Hindlimb muscle (tissue), 1 donor: ENCODE data around the gene HIC2. TPM values are rescaled to one million over a fixed set of nuclear protein-coding genes. Genes with fewer than 3 reads are reported as not detected.
"Not testable (repeated sequence)": the region's sequence is repeated elsewhere in the genome, so short reads cannot be mapped to it uniquely, and the experiment has no call there.

Experiments
- DNase-seq: peaks from one replicate; pipeline ENCODE4 v3.0.0-alpha.2; 2013
- polyA plus RNA-seq: library from polyadenylated mRNA; unstranded; fragments of 120-200 nt; gene quantifications from one replicate; pipeline ENCODE4 v1.2.1, GENCODE V29; 2013; ENCODE audit not compliant: insufficient read length

Gene HIC2
- polyA plus RNA-seq, 1 donor: 5.6 TPM

DNA sequence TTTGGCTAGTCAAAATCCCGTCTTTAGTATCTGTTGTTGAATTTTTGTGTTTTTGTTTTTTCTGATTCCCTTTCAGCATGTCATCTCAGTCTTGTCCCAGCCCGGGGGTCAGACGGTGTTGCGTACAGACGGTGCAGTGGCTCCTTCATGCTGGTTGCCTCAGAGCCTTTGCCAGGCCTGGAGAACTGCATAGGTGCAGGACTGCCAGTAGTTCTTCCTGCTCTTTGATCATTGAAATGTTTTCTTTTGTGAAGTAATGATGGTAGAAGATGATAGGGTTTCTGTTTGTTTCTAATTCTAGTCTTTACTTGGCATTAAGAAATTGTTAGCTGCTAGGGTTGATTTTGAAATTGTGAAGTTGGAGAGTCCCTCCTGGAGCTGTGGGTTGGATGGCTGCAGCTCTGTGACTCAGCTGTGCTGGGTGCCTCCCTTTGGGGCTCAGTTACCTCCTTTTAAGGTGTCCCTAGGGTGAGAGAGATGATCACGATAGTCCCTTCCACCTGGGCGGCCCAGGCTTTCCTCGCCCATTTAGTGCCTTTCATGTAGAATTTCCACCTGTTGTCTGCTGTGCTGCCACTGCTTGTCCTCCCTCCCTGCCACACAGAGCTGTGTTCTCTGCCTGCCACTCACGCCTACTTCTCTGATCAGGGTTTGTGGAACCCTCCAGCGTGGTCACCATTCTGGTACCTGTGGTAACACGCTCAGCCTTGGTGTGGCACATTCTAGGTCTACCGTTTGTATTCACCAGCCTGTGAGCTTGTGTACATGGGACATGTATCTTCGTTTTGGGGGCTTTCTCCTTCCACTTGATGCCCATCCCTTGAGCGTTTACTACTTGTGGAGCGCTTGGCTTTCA lies 17.4 kb downstream of the HIC2 start:
- not testable (repeated sequence) for DNase-seq

DNA sequence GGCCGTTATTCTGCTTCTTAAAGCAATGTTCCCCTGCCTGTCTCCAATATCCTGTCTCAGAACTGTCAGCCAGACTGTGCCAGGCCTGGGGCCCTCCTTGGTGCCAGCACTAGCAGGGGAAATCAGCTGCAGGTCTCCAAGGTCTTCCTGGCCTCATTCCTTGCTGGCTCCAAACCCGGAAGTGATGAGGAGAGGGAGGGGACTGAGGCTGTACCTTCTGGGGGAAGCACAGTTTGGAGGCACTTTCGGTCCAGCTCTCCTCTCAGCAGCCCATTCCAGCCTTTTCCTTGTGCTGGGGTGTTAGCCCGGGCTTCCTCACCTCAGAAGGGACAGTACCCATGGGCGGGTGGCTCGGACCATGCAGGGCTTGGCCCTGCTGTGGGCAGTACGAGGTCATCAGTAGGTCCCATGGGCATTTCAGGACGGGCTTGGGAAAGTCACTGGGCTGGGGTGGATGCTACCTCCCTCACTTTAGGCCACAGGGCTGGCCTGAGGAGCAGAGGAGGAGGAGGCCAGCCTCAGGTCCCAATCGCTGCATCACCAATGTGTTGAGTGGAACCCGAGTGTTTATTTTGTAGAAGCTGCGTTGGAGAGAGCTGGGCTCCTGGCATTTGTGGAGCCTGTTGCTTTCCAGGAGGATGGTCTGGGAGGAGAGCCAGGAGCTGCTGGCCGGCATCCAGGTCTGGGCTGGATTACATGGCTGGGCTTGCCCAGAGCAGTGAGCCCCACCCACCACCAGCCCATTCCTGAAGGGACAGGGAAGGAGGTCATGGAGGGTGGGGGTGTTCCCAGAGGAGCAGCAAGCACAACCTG lies 19.0 kb downstream of the HIC2 start:
- not testable (repeated sequence) for DNase-seq

- not testable (repeated sequence) for DNase-seq
Measured at GRCh38 chr22:21438013-21438412, 20.8 kb downstream of the HIC2 start.

- DNase-seq: not testable (repeated sequence)
Measured at GRCh38 chr22:21440018-21440636, 23.0 kb downstream of the HIC2 start.

- not testable (repeated sequence) for DNase-seq
Measured at GRCh38 chr22:21440676-21441075, 23.5 kb downstream of the HIC2 start.

- not testable (repeated sequence) for DNase-seq
Measured at GRCh38 chr22:21441170-21441569, 24.0 kb downstream of the HIC2 start.

DNA sequence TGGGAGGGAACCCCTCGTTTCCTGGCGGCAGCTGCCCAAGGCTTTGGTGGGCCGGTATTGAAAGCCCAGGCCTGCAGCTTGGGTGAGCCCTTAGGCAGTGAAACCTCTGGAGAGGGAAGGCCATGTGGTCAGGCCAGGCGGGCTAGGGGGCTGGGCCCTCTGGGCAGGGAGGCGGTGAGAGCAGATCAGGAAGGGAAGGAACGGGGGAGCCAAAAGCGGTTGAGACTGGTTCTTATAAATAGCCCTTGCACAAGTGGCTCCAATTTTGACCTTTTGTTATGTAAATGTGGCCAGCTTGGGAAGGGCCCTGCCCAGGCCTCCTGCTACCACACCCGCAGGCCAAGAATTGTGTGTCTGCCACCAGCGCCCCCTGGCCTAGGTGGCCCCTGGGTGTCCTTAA lies 25.0 kb downstream of the HIC2 start:
- DNase-seq: not testable (repeated sequence)

GRCh38 chr22:21442646-21443045 lies 25.5 kb downstream of the HIC2 start:
- DNase-seq: not testable (repeated sequence)

GRCh38 chr22:21443057-21443734 lies 26.0 kb downstream of the HIC2 start:
- DNase-seq: no peak

- no peak for DNase-seq
Measured at GRCh38 chr22:21443735-21444421, 26.7 kb downstream of the HIC2 start.

DNA sequence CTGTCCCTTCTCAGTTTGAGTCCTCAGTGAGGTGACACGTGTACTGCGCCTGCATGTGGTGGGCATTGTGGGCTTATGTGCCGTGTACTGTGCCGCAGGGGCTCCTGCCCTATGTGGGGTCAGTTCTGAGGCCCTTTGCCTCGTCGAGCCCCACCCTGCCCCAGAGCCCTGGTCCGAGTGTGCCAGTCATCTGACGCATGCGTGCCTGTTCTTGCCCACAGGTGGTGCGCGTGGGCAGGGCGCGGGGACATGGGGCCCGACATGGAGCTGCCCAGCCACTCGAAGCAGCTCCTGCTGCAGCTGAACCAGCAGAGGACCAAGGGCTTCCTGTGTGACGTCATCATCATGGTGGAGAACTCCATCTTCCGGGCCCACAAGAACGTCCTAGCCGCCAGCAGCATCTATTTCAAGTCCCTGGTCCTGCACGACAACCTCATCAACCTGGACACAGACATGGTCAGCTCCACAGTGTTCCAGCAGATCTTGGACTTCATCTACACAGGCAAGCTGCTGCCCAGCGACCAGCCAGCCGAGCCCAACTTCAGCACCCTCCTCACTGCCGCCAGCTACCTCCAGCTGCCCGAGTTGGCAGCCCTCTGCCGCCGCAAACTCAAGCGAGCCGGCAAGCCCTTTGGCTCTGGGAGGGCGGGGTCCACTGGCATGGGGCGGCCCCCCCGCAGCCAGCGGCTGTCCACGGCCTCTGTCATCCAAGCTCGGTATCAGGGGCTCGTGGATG lies 27.7 kb downstream of the HIC2 start:
- DNase-seq: no peak

GRCh38 chr22:21445437-21446127 lies 28.4 kb downstream of the HIC2 start:
- no peak for DNase-seq

- DNase-seq: no peak
Measured at GRCh38 chr22:21446128-21446826, 29.1 kb downstream of the HIC2 start.

DNA sequence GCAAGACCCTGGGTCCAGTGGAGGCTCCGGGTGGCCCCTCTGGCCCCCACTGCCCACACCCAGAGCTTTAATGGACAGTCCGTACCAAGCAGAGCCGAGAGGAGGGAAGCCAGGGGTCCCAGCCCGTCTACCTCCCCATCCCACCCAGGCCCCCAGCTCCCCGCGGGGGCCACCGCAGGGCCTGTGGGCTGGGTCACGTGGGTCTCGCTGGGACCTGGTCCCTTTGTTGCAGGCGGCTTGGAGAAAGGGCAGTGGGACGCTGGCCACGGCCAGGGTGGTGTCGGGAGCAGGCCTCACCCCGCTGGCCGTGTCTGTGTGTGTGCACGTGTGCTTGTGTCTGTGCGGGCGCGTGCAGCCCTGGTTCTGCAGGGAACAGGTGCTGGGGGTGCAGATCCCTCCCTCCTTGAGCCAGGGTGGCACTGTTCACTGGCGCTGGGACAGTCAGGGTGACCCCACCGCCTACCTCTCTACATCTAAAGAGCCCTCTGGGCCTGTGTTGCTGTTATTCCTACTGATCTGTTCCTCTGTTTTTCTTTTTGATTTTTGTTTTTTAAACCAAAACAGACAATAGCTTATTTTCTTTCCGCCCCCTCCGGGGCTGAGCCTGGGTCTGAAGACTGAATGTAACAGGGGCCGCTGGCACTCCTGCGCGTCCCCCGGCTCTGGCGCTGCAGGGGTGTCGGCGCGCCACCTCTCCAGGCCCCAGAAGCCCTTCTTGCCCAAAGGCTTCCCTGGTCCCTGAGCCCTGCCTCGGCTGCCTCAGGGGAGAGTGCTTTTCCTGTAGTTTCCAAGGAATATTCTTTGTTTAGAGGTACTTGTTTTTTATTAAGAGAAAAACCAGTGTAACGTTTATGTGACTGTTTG lies 29.9 kb downstream of the HIC2 start:
- DNase-seq: no peak

- no peak for DNase-seq
Measured at GRCh38 chr22:21447694-21448402, 30.7 kb downstream of the HIC2 start.

- DNase-seq: no peak
Measured at GRCh38 chr22:21448627-21449416, 31.7 kb downstream of the HIC2 start.
